ENCODE data around the gene KRTAP9-6. TPM values are rescaled to one million over a fixed set of nuclear protein-coding genes. Genes with fewer than 3 reads are reported as not detected.

Gene KRTAP9-6
- total RNA-seq, 1 donor from 2014 or later: not detected

Other genes with a start within 250 kb of the KRTAP9-6 start
- gene KRTAP1-5, start 238.2 kb upstream of the KRTAP9-6 start, total RNA-seq: not detected in 2 replicates
- not detected in 2 replicates for gene KRTAP1-4, start 235.2 kb upstream of the KRTAP9-6 start, total RNA-seq
- not detected in 2 replicates for gene KRTAP1-3, start 230.5 kb upstream of the KRTAP9-6 start, total RNA-seq
- gene KRTAP1-1, start 223.9 kb upstream of the KRTAP9-6 start, total RNA-seq: 0.25 and 0.35 TPM in 2 replicates
- not detected in 2 replicates for gene KRTAP2-1, start 218.1 kb upstream of the KRTAP9-6 start, total RNA-seq
- 0.15 TPM in 1 of 2 replicates, not detected in the other for gene KRTAP2-2, start 210.1 kb upstream of the KRTAP9-6 start, total RNA-seq
- gene KRTAP2-3, start 205.3 kb upstream of the KRTAP9-6 start, total RNA-seq: 0.55 and 5.9 TPM in 2 replicates
- gene KRTAP2-4, start 199.5 kb upstream of the KRTAP9-6 start, total RNA-seq: not detected in 2 replicates
- gene KRTAP4-7, start 181.2 kb upstream of the KRTAP9-6 start, total RNA-seq: not detected in 2 replicates
- not detected in 2 replicates for gene KRTAP4-8, start 167.2 kb upstream of the KRTAP9-6 start, total RNA-seq
- not detected in 2 replicates for gene KRTAP4-16, start 163.2 kb upstream of the KRTAP9-6 start, total RNA-seq
- gene KRTAP4-9, start 160.0 kb upstream of the KRTAP9-6 start, total RNA-seq: not detected in 2 replicates
- not detected in 2 replicates for gene KRTAP4-11, start 147.0 kb upstream of the KRTAP9-6 start, total RNA-seq
- gene KRTAP4-12, start 141.2 kb upstream of the KRTAP9-6 start, total RNA-seq: not detected in 2 replicates
- gene KRTAP4-6, start 124.8 kb upstream of the KRTAP9-6 start, total RNA-seq: not detected in 2 replicates
- gene KRTAP4-5, start 115.6 kb upstream of the KRTAP9-6 start, total RNA-seq: not detected in 2 replicates
- gene KRTAP4-4, start 104.6 kb upstream of the KRTAP9-6 start, total RNA-seq: not detected in 2 replicates
- gene KRTAP4-3, start 97.2 kb upstream of the KRTAP9-6 start, total RNA-seq: not detected in 2 replicates
- not detected in 2 replicates for gene KRTAP4-2, start 87.2 kb upstream of the KRTAP9-6 start, total RNA-seq
- not detected in 2 replicates for gene KRTAP4-1, start 80.5 kb upstream of the KRTAP9-6 start, total RNA-seq
- not detected in 2 replicates for gene KRTAP9-1, start 75.5 kb upstream of the KRTAP9-6 start, total RNA-seq
- not detected in 2 replicates for gene KRTAP9-2, start 38.7 kb upstream of the KRTAP9-6 start, total RNA-seq
- not detected in 2 replicates for gene KRTAP9-3, start 32.9 kb upstream of the KRTAP9-6 start, total RNA-seq
- not detected in 2 replicates for gene KRTAP9-8, start 27.4 kb upstream of the KRTAP9-6 start, total RNA-seq
- gene KRTAP9-4, start 15.7 kb upstream of the KRTAP9-6 start, total RNA-seq: not detected in 2 replicates
- not detected in 2 replicates for gene KRTAP9-9, start 10.0 kb upstream of the KRTAP9-6 start, total RNA-seq
- not detected in 2 replicates for gene KRTAP9-7, start 10.3 kb downstream of the KRTAP9-6 start, total RNA-seq
- not detected in 2 replicates for gene KRTAP29-1, start 37.5 kb downstream of the KRTAP9-6 start, total RNA-seq
- gene KRTAP16-1, start 43.9 kb downstream of the KRTAP9-6 start, total RNA-seq: not detected in 2 replicates
- gene KRTAP17-1, start 50.3 kb downstream of the KRTAP9-6 start, total RNA-seq: not detected in 2 replicates
- not detected in 2 replicates for gene KRT33A, start 85.5 kb downstream of the KRTAP9-6 start, total RNA-seq
- not detected in 2 replicates for gene KRT33B, start 104.4 kb downstream of the KRTAP9-6 start, total RNA-seq
- gene KRT34, start 116.9 kb downstream of the KRTAP9-6 start, total RNA-seq: 0.05 and 26.4 TPM in 2 replicates
- gene KRT31, start 132.2 kb downstream of the KRTAP9-6 start, total RNA-seq: not detected in 2 replicates
- gene KRT37, start 159.2 kb downstream of the KRTAP9-6 start, total RNA-seq: not detected in 2 replicates
- not detected in 2 replicates for gene KRT38, start 175.6 kb downstream of the KRTAP9-6 start, total RNA-seq
- gene KRT32, start 202.0 kb downstream of the KRTAP9-6 start, total RNA-seq: not detected in 2 replicates
- gene KRT35, start 215.8 kb downstream of the KRTAP9-6 start, total RNA-seq: not detected in 2 replicates
- gene KRT36, start 224.5 kb downstream of the KRTAP9-6 start, total RNA-seq: not detected in 2 replicates
- gene KRT13, start 240.2 kb downstream of the KRTAP9-6 start, total RNA-seq: not detected in 2 replicates